BLaER1 (cell line): Measurements from ENCODE around the gene SNRK.
A peak's percentile ranks its signal among the peaks of the same experiment; 100 is the strongest.

Experiments
- H3K27ac ChIP-seq: shearing (Covaris generic); formaldehyde crosslinking; 2 replicates; pipeline ENCODE4 v1.8.1; 2022
- H3K27me3 ChIP-seq: shearing (Covaris generic); formaldehyde crosslinking; 2 replicates; pipeline ENCODE4 v1.8.1; 2022
- H3K36me3 ChIP-seq: shearing (Covaris generic); formaldehyde crosslinking; 2 replicates; pipeline ENCODE4 v1.8.1; 2022
- H3K4me1 ChIP-seq: shearing (Covaris generic); formaldehyde crosslinking; 2 replicates; pipeline ENCODE4 v1.8.1; 2022
- H3K4me2 ChIP-seq: shearing (Covaris generic); formaldehyde crosslinking; 2 replicates; pipeline ENCODE4 v1.8.1; 2022
- H3K4me3 ChIP-seq: shearing (Covaris generic); formaldehyde crosslinking; 2 replicates; pipeline ENCODE4 v1.8.1; 2022
- H3K9ac ChIP-seq: shearing (Covaris generic); formaldehyde crosslinking; 2 replicates; pipeline ENCODE4 v1.8.1; 2022
- H3K9me3 ChIP-seq: shearing (Covaris generic); formaldehyde crosslinking; 2 replicates; pipeline ENCODE4 v1.8.1; 2022
- H4K20me1 ChIP-seq: shearing (Covaris generic); formaldehyde crosslinking; 2 replicates; pipeline ENCODE4 v1.8.1; 2022
- Cebpa-rat ChIP-seq: shearing (Covaris generic); IDR thresholded peaks from 2 replicates; pipeline ENCODE4 v1.8.1; 2022

SNRK gene

GRCh38 chr3:43288850-43289249, 2.5 kb downstream of the SNRK start:
- peak overlapping the region; percentile 43; the same call in 1 of the 2 replicates for H3K9ac ChIP-seq
- peak overlapping the region; percentile 95 for H3K4me3 ChIP-seq
- peaks cover 52% of the 10 kb centered on the region for H3K4me1 ChIP-seq
- no peaks in the 10 kb centered on the region for H3K9me3 ChIP-seq
- peaks cover 27% of the 10 kb centered on the region for H3K36me3 ChIP-seq
- H4K20me1 ChIP-seq, result peaks cover 71% of the 10 kb centered on the region
- H3K27ac ChIP-seq, result peak overlapping the region; percentile 28
- TF ChIP-seq Cebpa-rat, result no peak
- no peaks in the 10 kb centered on the region for H3K27me3 ChIP-seq
- peak overlapping the region; percentile 93 for H3K4me2 ChIP-seq

- Histone ChIP-seq H3K27ac (0 out of 2 replicates have a peak overlapping the region, but pooled peaks have one; percentile 28), H3K4me3 (peak overlapping the region; percentile 95; the same call in 1 of the 2 replicates), H3K27me3 (no peaks in the 10 kb centered on the region), H3K4me2 (peak overlapping the region; percentile 93), H3K4me1 (peaks cover 52% of the 10 kb centered on the region), H3K9me3 (no peaks in the 10 kb centered on the region), H3K36me3 (peaks cover 27% of the 10 kb centered on the region), H4K20me1 (peaks cover 77% of the 10 kb centered on the region), H3K9ac (peak overlapping the region; percentile 43; the same call in 1 of the 2 replicates)
- no peak for TF ChIP-seq Cebpa-rat
These were observed 3.1 kb downstream of the SNRK start for GRCh38 chr3:43289401-43289800.

DNA sequence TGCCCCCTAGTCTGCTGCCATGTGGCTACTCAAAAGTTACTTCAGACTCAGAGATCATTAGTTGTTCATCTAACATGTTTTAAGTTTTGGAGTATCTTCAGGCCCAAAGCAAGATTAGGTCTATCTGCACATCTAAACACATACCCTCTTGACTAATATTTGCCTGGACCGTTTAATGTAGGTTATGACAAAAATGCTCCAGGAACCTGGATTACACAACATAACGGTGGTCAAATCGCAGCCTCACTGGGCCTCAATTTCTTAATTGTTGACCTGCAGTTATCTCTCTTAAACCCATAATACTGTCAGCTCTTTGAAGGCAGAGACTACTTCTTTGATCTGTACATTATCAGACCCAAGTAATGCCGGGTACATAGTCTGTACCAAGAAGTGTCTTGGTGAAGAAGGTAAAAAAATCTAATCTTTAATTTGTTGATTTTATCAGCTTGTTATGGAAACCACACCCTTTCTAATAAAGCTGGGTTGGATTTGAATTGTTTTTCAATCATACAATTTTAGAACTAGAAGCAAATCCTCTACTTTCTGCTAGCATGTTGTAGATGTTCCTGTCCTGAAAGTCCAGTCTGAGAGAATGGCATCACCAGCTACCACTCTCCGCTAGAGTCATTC, 3.6 kb downstream of the SNRK start:
- Histone ChIP-seq H3K27ac (0 out of 2 replicates have a peak overlapping the region, but pooled peaks have one; percentile 28), H4K20me1 (peaks cover 82% of the 10 kb centered on the region), H3K4me2 (peak overlapping the region; percentile 93)

GRCh38 chr3:43290956-43291355, 4.6 kb downstream of the SNRK start:
- Histone ChIP-seq H3K27ac (no peak overlapping the region), H3K9ac (0 out of 2 replicates have a peak overlapping the region, but pooled peaks have one; percentile 1), H3K4me1 (peaks cover 53% of the 10 kb centered on the region), H3K36me3 (peaks cover 27% of the 10 kb centered on the region), H3K27me3 (no peaks in the 10 kb centered on the region), H3K4me3 (no peak overlapping the region), H4K20me1 (peaks cover 92% of the 10 kb centered on the region), H3K9me3 (no peaks in the 10 kb centered on the region), H3K4me2 (peak overlapping the region; percentile 54)
- TF ChIP-seq Cebpa-rat, result no peak

More for the DNA sequence above, 3.6 kb downstream of the SNRK start:
- Histone ChIP-seq H3K36me3 (peaks cover 27% of the 10 kb centered on the region), H3K9me3 (no peaks in the 10 kb centered on the region), H3K9ac (0 out of 2 replicates have a peak overlapping the region, but pooled peaks have one; percentile 43), H3K4me3 (no peak overlapping the region), H3K27me3 (no peaks in the 10 kb centered on the region), H3K4me1 (peaks cover 52% of the 10 kb centered on the region)
- no peak for TF ChIP-seq Cebpa-rat

- Histone ChIP-seq H3K9ac (no peak overlapping the region), H3K36me3 (peaks cover 27% of the 10 kb centered on the region), H3K4me1 (peaks cover 59% of the 10 kb centered on the region), H3K4me2 (peak overlapping the region; percentile 54), H3K27ac (no peak overlapping the region), H4K20me1 (peaks cover 98% of the 10 kb centered on the region), H3K4me3 (no peak overlapping the region), H3K9me3 (no peaks in the 10 kb centered on the region), H3K27me3 (no peaks in the 10 kb centered on the region)
- no peak for TF ChIP-seq Cebpa-rat
These were observed 5.2 kb downstream of the SNRK start for GRCh38 chr3:43291546-43291945.

DNA sequence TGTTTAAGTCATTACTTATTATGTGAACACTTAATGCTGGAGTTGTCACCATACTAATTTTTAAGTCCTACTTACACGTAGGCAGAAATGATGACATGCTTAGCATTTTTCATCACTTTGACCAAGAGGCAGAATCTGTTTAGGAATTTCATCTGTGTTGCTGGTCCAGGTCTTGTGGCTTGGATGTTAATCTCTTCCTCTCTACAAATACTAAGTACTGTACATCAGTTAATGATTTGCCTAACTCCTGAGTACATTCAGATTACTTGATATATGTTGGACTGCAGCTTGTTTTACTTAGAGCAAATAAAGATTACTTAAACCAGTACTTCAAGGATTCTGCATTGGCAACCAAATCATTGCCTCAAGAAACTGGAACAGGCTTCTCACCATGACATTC, 8.6 kb downstream of the SNRK start:
- H3K4me2 ChIP-seq, result no peak overlapping the region
- H4K20me1 ChIP-seq, result peaks cover 100% of the 10 kb centered on the region

GRCh38 chr3:43296565-43296964, 10.2 kb downstream of the SNRK start:
- Histone ChIP-seq H3K36me3 (peaks cover 33% of the 10 kb centered on the region), H3K9ac (no peak overlapping the region), H4K20me1 (peaks cover 100% of the 10 kb centered on the region), H3K4me3 (no peak overlapping the region), H3K4me1 (peaks cover 26% of the 10 kb centered on the region), H3K4me2 (peak overlapping the region; percentile 74), H3K9me3 (no peaks in the 10 kb centered on the region), H3K27me3 (no peaks in the 10 kb centered on the region), H3K27ac (no peak overlapping the region)
- TF ChIP-seq Cebpa-rat, result no peak

More for the DNA sequence above, 8.6 kb downstream of the SNRK start:
- TF ChIP-seq Cebpa-rat, result no peak
- Histone ChIP-seq H3K4me3 (no peak overlapping the region), H3K36me3 (peaks cover 35% of the 10 kb centered on the region), H3K4me1 (peaks cover 42% of the 10 kb centered on the region), H3K9ac (no peak overlapping the region), H3K27me3 (no peaks in the 10 kb centered on the region), H3K9me3 (no peaks in the 10 kb centered on the region), H3K27ac (no peak overlapping the region)

GRCh38 chr3:43298292-43298691, 12.0 kb downstream of the SNRK start:
- Histone ChIP-seq H3K27ac (no peak overlapping the region), H3K4me3 (no peak overlapping the region), H3K36me3 (peaks cover 28% of the 10 kb centered on the region), H3K27me3 (no peaks in the 10 kb centered on the region), H3K4me2 (no peak overlapping the region), H3K9me3 (no peaks in the 10 kb centered on the region), H3K4me1 (peaks cover 22% of the 10 kb centered on the region), H4K20me1 (peaks cover 94% of the 10 kb centered on the region), H3K9ac (no peak overlapping the region)
- TF ChIP-seq Cebpa-rat, result no peak

GRCh38 chr3:43298761-43299160, 12.4 kb downstream of the SNRK start:
- Histone ChIP-seq H3K4me3 (no peak overlapping the region), H3K36me3 (peaks cover 32% of the 10 kb centered on the region), H3K27me3 (no peaks in the 10 kb centered on the region), H3K9me3 (no peaks in the 10 kb centered on the region), H3K27ac (no peak overlapping the region), H3K9ac (no peak overlapping the region), H3K4me1 (peaks cover 22% of the 10 kb centered on the region), H3K4me2 (no peak overlapping the region), H4K20me1 (peaks cover 94% of the 10 kb centered on the region)
- TF ChIP-seq Cebpa-rat, result no peak

- H3K4me1 ChIP-seq, result peaks cover 2% of the 10 kb centered on the region
- no peak for TF ChIP-seq Cebpa-rat
- no peak overlapping the region for H3K27ac ChIP-seq
- H3K9me3 ChIP-seq, result no peaks in the 10 kb centered on the region
- peaks cover 50% of the 10 kb centered on the region for H3K36me3 ChIP-seq
- H3K9ac ChIP-seq, result no peak overlapping the region
- H3K27me3 ChIP-seq, result no peaks in the 10 kb centered on the region
- H3K4me2 ChIP-seq, result no peak overlapping the region
- peaks cover 68% of the 10 kb centered on the region for H4K20me1 ChIP-seq
- H3K4me3 ChIP-seq, result no peak overlapping the region
These were observed 16.0 kb downstream of the SNRK start for GRCh38 chr3:43302116-43302880.
